ENCODE data around the gene MAPK11.

Gene MAPK11

DNA sequence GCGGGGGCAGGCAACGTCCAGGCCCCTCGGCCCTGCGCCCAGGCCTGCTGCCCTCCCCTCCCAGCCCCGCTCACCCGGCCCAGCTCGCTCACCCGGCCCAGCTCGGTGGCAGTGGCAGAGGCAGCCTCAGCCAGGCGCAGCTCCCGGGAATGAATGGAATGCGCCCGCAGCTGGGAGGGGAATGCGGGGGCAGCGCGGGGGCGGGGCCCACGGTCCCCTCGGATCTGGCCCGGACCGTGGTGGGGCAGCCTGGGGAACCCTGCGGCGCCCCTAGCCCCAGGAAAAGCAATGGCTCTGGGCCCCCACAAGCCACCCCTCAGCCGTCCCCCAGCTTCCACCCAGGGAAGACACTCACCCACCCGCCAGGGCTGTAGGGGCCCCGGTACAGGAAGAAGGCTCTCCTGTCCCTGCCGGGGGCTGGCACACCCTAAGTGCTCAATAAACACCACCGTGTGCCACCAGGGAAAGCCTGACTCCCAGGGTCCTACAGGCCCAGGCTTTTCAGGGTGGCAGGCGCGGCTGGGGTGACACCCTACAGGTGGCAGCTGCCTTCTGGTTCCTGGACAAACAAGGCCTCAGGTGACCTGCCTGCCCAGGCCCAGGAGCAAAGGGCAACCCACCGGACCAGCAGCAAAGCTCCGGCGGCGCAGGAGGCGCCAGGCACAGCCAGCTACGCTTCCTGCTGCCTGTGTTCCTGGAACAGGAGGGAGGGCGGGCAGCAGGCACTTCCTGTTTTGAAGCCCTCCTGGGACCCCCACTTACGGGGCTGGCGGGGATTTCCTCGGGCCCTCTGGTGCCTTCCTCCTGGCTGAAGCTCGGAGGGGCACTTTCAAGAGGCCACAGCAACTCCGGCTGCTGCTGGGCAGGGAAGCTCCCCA lies 23.5 kb upstream of the MAPK11 start:
- DNase-seq (ENCODE audit: low read depth, low spot score) = no peak

DNA sequence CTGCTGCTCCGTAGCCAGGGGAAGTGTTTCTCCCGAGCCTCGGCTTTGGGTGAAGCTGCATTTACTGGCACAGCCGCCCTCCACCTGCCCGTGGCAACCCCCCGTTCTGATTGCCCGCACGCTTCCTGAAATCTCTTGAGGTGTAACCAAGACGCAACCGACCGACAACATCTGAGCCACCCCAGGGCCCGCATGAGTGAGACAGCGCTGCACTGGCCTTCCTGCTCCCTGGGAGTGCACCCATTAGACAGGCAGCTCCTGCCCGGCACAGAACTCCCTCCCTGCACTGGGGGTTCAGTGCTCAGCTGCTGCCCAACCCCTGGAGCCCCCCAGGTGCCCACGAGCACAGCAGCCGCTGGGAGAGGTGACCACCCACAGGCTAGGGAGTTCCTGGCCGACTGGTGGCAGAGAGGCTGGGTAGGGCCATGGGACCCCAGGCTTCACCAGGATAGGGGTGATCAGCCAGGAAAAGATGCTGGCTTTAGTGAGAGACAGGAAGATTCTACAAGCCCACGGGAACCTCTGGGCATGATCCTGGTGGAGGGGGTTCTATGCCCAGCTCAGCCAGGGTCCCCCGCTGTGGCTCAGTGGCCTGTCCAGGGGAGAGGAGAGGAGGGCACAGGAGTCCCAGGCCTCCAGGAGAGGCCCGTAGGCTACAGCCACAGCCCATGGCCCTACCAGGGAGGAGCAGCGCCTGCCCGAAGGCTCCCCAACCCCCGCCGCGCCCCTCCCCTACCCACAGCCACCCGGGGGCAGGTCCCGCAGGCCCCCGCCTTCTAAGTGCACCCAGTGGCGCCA lies 22.7 kb upstream of the MAPK11 start:
- no peak for DNase-seq (ENCODE audit: low read depth, low spot score)

DNA sequence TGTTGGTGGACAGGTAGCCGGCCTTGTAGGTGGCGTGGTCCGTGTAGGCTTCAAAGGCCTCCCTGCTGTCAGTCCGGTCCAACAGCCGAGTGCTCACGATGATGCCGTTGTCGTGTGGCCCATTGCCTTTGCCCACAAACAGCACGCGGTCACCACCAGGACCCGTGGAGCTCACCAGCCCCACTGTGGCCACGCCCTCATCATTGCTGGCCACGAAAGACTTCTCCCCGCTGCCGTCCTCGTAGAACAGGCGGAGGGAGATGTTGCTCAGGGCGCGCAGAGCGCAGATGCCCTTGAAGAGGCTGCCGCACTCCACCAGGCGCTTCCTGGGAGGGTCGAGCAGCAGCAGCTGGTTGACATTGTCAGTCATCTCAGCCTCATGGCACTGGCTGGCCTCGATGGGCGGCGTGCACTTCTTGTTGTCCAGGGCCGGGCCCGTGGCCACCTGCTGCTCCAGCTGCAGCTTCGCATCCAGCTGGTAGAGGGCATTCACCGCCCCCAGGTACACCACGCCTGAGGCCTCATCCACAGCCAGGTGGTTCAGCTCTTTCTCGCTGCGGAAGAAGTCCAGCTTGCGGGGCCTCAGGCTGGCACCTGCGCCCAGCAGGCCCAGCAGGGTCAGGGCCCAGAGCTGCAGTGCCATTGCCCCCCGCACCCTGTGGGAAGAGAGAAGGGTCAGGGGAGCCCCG lies 19.9 kb upstream of the MAPK11 start:
- no peak for DNase-seq (ENCODE audit: low read depth, low spot score)

DNA sequence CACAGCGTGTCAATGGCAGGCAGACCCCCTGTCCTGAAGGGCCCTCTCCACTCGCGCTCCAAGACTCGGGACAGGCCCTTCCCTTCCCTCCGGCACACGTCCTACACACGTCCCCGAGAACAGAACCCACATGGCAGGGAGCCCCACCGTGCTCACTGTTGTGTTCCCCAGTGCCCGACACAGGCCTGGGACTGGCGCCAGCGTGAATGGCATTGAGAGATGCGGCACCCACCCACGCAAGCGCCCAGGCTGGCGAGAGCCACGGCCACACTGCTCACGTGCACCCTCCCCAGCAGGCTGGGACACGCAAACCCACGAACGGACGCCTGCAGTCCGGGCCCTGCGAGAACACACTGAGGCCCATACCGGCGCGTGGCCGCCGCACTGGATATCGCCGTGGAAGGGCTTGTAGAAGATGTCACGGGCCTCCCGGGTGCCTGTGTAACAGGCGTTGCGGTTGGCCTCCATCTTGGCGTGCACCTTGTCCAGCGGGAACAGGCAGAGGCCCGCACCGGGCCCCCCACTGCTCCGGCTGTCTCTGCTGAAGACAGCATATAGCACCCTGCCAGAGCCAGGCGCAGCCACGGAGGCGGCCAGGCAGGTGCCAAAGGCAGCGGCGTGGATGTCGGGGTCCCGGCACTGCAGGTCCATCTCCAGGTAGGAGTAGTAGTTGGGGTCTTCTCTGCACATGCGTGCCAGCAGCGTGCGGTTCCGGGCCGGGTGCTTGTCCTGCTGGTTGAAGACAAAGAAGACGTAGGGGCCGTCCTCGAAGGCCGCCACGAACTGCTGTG lies 19.2 kb upstream of the MAPK11 start:
- no peak for DNase-seq (ENCODE audit: low read depth, low spot score)

DNA sequence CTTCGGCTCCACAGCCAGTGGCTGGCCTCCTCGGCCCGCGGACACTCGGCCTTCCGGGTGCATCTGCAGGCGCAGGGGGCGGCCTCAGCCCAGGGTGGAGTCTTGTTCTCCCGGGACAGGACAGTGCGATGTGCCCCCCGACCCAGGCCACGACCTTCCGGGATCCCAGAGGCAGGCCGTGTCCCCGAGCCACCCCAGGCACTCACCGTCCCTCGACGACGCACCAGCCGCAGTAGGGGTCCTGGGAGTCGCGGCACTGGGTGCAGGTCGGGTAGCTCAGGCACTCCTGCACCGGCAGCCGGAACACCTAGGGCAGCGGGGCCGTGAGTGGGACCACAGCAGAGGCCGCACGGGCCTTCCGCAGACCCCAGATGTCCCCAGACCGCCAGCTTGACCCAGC lies 17.6 kb upstream of the MAPK11 start:
- no peak for DNase-seq (ENCODE audit: low read depth, low spot score)

DNA sequence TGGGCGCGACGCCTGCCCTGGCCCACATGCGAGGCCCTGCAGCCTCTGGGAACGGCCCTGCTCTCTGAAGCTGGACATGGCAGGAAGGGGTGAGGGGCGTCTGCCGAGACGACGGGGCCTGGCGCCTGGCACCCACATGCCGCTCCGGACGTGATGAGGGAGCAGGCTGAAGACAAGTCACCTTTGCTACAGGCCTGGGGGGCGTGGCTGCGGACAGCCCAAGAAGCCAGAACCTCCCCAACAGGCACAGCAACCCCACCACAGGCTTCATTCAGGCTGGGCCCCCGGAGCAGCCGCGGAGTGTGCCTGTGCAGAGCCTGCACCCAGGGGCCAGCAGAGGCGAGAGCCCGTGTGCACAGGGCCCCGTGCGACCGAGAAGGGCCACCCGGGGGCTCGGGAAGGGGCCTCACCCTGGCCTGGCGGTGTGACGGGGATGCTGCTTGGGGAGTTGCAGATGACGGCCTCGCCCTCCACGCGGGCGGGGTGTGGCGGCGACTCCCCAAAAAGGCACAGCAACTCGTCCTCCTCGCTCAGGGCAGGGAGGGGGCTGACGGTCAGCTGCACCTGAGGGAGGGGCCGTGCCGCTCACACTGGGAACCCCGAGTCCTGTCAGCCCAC lies 16.6 kb upstream of the MAPK11 start:
- no peak for DNase-seq (ENCODE audit: low read depth, low spot score)

DNA sequence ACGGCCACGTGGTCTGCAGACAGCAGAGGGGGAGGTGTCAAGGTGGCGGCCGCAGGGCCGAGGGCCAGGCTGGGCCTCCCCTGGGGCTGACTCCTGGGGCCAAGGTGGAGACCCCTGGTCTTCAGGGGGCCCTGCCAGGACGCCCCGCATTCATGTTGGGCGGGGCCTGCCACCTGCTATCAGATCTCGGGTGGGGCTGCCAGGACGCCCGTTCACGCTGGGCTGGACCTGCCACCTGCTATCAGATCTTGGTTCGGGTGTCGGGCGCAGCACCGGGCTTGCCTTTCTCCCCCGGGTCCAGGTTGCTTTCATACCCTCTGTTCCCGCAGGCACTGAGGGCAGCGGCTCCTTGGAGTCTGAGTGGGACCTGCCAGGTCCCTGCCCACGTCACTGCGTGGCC lies 16.1 kb upstream of the MAPK11 start:
- DNase-seq (ENCODE audit: low read depth, low spot score) = no peak

DNA sequence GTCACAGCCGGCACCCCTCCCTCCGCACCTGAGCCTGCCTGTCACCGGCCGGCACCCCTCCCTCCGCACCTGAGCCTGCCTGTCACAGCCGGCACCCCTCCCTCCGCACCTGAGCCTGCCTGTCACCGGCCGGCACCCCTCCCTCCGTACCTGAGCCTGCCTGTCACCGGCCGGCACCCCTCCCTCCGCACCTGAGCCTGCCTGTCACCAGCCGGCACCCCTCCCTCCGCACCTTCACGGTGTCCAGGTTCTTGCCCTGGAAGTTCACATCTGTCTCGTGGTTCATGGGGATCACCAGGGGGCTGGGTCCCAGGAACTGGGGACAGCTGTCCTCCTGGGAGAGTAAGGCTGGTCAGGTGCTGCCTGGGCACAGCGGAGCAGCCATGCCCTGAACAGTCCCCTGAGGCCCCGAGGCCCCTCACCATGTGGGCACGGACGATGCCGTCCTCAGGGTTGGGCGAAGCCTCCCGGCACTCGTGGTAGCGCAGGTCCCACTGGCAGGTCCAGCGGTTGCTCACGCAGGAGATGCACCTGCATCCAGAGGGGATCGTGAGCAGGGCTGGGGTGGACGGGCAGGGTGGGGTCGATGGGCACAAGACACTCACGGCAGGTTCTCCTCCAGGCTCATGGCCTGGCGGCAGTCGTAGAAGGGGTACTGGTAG lies 15.5 kb upstream of the MAPK11 start:
- no peak for DNase-seq (ENCODE audit: low read depth, low spot score)

DNA sequence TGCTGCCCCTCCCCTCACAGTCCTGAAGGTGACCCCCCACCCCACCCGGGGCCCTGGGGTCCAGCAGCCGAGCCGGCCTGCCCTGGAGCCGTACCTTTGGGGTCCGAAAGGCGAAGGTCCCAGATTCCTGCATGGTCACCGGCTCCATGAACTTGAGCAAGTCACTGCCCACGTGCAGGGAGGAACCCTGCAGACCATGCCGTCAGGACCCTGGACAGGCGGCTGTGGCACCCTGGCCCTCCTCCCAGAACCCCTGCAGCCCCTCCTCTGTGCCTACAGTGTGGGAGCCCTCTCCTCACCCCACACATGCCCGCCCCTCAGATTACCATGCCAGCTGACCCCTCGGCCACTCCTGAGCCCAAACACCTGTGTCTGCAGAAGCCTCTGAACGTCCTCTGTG lies 14.3 kb upstream of the MAPK11 start:
- no peak for DNase-seq (ENCODE audit: low read depth, low spot score)

DNA sequence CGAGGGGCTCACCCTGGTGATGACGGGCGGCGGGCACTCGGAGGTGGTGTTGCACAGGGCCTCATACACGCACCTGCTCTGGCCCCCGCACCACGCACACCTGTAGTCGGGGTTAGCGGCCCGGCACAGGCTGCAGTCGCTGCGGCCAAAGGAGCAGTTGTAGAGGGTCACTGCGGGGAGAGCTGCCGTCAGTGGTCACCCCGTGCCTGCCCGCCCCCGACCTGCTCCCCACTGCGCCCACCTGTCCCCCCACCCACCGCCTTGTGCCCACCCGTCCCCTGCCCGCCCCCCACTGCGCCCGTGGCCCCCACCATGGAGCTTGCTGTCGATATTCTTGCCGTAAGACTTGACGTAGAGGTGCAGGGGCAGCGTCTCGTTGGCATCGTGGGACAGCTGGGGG lies 13.6 kb upstream of the MAPK11 start:
- DNase-seq (ENCODE audit: low read depth, low spot score) = no peak

DNA sequence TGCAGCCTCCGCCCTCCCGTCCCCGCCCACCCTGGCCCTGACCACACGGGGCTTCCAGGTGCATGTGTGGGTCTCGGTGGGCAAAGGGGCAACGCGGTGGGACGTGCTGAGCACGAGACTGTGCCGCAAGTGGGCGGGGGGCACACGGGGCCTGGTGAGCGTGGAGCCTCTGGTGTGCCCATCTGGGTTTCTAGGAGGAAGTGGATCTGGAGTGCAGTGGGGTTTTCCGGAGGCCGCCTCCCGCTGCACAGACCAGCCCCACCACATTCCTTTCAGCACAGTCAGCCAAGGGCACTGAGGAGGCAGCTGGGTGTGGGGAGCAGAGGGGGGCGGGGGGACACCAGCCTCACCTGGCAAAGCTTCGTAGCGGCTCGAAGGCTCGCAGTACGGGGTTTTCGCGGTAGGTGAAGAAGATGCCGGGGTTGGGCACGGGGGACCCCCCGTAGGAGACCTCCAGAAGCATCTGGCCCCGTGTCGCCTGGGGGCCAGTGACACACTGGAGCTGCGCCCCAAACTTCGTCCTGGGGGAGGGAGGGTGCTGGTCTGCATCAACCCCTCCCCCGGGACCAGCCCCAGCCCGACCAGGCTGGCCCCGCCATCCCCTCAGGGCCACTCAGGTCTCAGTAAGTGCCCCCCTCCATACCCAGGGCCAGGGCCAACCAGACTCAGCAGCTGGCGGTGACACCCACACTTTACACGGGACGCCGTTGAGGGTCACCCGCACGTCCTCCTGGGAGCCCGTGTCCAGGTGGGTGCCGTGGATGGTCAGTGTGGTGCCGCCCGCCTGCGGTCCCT lies 12.4 kb upstream of the MAPK11 start:
- no peak for DNase-seq (ENCODE audit: low read depth, low spot score)

DNA sequence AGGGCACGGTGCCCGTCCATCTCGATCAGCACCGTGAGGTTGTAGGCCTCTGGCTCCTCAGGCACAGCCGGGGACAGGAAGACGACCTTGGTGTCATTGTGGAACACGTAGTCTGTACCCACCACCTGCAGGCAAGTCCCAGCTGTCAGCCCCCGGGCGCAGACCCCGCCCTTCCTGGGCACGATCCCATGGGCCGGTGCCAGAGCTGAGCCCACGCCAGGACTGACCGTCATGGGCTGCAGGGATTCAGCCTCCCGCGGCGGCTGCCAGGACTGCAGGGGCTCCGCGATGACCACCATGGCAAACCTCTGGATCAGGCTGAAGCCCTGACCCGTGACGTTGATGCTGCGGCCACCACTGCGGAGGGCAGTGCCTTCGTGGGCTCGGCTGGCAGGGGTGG lies 11.8 kb upstream of the MAPK11 start:
- DNase-seq (ENCODE audit: low read depth, low spot score) = no peak

DNA sequence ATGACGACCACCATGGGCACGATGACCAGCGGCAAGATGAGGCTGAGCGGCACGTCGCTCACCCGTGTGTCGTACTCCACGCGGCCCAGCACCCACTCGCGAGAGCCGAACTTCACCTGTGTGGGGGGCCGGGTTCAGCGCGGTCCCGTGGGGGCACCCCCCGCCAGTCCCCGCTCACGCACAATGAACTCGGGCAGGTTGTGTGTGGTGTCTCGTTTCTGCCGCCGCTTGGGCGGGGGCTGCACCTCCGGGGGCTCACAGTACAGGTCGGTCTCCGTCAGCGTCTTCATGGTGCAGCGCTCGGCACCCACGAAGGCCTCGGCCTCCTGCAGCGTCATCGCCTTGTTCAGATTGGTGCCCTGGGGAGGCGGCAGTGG lies 11.2 kb upstream of the MAPK11 start:
- no peak for DNase-seq (ENCODE audit: low read depth, low spot score)

DNA sequence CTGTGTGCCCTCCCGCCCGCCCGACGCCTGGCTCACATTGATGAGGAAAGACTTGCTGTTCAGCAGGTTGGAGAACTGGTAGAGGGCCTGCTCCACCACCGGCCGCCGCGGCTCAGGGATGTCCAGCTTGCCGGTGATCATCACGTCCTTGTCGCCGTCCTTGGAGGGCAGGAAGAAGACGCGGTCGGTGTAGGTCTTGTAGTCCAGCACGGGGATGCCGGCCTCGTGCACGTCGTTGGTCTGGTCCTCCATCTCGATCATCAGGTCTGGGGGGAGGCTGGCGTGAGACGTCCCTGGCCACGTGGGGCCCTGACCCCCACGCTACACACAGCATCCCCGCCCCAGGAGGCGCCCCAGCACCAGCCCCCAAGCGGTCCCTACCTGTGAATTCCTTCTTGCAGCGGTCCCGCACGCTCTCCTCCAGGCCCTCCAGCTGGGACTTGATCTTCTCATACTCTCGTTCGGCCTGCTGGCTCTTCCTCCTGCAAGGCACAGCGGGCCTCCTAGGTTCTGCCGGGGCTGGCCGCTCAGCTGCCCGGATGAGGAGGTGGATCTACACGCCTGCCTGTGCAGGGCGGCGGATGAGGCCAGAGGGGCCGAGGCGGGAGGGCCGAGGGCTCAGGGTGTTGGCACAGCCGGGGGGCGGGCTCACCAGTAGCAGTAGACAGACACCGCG lies 10.7 kb upstream of the MAPK11 start:
- DNase-seq (ENCODE audit: low read depth, low spot score) = no peak

DNA sequence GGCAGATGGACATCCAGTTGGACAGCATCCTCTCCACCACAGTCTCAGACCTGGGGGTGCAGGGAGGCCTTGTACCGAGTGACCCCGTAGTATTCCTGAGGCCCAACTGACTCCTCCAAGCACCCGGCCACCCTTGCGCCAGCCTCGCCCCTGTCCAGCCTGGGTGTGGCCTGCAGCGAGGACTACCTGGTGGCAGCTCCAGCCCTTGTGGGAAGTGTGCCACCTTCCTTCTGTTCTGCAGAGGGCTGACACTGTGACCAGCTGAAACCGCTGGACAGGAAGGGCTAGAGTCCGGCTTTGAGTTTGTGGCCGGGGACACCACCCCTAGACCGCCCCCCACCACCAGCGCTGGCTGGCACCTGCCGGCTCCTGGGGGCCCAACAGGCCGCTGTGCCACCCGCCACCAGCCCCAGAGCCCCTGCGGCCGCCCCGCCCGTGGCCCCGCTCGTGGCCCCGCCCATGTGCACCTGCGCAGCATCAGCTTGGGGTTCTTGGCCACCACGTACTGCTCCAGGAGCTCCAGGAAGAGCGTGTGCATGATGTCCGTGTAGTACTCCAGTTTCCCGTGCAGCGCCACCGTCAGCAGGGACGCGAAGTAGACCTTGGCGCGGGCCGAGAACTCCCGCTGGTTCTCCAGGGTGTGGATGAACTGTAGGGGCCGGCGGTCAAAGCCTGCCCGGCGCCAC lies 10.0 kb upstream of the MAPK11 start:
- no peak for DNase-seq (ENCODE audit: low read depth, low spot score)

DNA sequence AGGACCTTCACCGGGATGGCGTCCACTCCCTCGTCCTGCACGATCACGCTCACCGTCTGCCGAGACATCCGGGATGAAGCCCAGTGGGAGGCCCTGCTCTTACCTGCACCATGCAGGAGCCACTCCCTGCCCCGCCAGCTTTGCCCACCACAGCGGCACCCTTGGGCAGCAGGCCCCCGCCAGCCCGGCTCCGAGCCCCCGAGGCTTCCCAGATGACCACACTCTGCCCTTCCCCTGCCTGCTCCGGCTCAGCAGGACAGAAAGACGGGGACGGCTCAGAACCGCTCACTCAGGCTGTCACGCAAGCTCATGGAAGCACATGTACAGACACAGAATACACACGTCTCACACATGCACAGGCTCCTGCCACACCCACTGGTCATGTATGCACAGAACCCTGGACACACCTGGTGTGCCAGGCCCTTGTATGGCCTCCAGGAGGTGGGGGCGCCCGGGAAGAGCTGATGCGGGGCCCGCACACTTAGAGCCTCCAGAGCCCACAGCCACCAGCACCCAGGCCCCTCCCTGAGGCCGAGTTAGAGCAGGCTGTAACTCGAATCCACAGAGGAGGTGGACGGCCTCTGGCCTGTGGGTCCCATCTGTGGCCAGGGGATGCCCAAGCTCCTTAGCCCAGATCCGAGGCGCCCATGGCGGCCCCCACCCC lies 8.9 kb upstream of the MAPK11 start:
- DNase-seq (ENCODE audit: low read depth, low spot score) = no peak

DNA sequence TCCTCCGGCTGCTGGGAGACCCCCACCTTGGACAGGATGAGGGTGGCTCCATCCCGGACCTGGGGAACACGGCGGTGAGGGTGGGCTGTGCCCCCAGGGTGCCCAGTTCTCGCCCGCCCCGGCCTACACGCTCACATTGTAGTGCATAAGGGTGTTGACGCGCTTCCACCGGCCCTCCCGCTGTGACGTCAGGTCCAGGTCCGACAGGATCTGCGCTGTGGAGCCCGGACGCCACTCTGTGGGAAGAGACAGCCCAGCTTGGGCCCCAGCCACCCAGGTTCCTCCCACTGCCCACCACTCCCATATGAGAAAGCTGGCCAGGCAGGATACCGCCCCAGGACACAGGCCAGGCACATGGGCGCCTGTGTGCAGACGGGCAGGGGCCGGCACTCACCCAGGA lies 8.3 kb upstream of the MAPK11 start:
- no peak for DNase-seq (ENCODE audit: low read depth, low spot score)

DNA sequence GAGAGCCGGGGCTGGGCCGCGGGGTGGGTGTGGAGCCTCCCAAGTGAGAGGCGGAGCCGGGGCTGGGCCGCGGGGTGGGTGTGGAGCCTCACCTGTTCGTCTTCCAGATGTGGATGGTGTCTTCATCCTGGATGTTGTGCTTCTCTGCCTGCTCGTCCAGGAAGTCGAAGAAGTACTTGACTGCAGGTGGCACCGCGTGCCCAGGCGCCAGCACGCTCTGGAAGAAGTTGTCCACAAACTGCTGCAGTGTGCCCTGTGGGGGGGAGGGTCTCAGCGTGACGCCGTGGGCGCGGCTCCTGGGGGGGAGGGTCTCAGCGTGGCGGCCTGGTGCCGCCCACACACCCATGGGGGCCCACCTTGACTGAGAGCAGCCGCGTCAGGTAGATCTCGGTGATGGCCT lies 7.6 kb upstream of the MAPK11 start:
- DNase-seq (ENCODE audit: low read depth, low spot score) = no peak
